GM19351 (cell line): Measurements from ENCODE around the gene CEL.
"Not testable (repeated sequence)": the region's sequence is repeated elsewhere in the genome, so short reads cannot be mapped to it uniquely, and the experiment has no call there.

Experiments used
- ATAC-seq: cut with Tn5 transposase; IDR thresholded peaks from one replicate; pipeline ENCODE4 v1.9.1; 2021; ENCODE audit warnings: mild to moderate bottlenecking, moderate library complexity; ENCODE audit not compliant: unreplicated experiment

Gene CEL

DNA sequence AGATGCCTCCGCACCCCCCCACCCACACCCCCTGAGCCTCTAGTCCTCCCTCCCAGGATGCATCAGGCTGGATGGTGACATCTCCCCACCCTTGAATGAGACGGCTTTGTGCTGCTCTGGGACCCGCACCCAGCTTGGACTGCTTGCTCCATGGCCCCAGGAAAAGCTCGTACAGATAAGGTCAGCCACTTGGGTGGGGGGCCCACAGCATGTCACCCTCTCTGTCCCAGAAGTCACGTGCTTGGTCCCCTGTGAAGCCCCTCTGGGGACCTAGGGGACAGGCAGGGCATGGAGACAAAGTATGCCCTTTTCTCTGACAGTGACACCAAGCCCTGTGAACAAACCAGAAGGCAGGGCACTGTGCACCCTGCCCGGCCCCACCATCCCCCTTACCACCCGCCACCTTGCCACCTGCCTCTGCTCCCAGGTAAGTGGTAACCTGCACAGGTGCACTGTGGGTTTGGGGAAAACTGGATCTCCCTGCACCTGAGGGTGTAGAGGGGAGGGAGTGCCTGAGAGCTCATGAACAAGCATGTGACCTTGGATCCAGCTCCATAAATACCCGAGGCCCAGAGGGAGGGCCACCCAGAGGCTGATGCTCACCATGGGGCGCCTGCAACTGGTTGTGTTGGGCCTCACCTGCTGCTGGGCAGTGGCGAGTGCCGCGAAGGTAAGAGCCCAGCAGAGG is 20.3 kb downstream of the CEL start:
- ATAC-seq: not testable (repeated sequence)

DNA sequence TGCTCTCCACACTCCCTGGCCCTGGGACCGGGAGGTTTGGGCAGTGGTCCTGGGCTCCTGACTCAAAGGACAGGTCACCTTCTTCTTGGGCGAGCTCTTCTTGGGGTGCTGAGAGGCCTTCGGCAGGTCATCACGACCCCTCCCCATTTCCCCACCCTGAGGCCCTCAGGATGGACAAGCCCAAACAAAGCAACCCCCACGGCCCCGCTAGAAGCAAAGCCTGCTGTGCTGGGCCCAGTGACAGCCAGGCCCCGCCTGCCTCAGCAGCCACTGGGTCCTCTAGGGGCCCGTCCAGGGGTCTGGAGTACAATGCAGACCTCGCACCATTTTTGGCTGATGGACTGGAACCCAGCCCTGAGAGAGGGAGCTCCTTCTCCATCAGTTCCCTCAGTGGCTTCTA is 21.9 kb downstream of the CEL start:
- not testable (repeated sequence) for ATAC-seq

DNA sequence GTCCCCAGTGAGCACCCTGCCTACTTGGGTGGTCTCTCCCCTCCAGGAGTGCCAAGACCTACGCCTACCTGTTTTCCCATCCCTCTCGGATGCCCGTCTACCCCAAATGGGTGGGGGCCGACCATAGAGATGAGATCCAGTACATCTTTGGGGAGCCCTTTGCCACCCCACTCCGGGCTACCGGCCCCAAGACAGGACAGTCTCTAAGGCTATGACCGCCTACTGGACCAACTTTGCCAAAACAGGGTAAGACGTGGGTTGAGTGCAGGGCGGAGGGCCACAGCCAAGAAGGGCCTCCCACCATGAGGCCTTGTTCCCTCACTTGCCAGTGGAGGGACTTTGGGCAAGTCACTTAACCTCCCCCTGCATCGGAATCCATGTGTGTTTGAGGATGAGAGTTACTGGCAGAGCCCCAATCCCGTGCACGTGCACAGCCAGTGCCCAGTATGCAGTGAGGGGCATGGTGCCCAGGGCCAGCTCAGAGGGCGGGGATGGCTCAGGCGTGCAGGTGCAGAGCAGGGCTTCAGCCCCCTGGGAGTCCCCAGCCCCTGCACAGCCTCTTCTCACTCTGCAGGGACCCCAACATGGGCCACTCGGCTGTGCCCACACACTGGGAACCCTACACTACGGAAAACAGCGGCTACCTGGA is 24.6 kb downstream of the CEL start:
- not testable (repeated sequence) for ATAC-seq

DNA sequence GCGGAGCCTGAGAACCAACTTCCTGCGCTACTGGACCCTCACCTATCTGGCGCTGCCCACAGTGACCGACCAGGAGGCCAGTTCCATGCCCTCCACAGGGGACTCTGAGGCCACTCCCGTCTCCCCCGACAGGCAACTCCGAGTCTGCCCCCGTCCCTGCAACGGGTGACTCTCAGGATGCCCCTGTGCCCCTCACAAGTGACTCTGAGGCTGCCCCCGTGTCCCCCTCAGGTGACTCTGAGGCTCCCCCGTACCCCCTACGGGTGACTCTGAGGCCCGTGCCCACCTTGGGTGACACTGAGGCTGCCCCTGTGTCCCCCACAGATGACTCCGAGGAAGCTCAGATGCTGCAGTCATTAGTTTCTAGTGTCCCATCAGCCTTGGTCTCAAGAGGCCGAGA is 25.1 kb downstream of the CEL start:
- no peak for ATAC-seq

DNA sequence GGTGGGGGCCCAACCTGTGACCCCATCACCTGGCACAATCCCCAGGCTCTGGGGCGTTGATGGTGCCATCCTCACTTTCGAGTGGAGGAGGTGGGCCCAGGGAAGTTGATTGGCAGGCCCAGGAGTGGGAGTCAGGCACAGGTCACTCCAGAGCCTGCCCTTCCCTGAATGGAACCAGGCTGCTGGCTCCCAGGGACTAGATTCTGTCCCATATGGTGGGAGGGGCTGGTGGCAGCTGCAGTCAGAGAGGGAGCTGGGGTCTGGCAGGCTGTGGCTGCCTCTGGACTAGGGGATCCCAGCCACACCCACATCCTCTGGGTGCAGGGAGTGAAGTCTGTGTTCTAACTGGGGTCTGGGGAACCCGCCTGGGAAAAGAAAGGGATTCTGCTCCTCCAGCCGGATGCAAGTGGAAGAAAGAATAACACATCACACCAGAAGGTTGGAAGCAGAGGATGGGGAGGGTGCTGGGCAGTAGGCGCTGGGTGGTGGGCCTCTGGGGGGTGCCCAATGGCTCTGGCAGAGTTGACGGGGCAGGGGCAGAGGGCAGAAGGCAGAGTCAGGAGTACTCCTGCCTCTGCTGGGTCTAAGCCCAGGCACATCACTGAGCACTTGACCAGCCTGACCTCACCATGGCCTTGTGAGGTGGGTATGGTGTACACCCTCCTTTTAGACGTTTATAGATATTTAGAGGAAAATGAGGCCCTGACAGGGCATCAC is 25.8 kb downstream of the CEL start:
- no peak for ATAC-seq

DNA sequence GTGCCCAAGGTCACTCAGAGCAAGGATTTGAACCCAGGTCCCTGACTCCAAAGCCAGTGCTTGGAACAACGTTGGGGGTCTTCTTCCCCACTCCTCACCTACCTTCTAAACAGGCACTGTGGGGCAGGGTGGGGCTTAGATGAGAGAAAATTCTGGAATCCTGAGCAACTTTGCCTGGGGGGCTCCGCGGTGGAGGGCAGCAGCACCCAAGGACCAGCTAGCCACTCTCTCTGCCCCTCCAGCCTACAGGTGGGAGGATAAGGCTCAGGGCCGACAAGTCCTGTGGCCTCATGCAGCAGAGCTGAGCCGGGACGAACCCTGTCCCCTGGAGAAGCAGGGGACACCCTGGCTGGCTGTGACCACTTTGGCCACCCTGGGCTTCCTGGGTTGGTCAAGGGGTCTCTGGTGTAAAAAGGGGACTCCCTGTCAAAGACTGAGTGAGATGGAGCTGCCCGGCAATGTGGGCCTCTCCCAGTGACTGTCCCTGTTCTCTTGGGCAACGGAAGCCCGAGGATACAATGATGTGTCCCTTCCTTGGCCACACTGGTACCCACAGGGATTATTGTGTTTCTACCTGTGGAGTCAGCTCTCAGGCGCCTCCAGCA is 26.5 kb downstream of the CEL start:
- no peak for ATAC-seq

DNA sequence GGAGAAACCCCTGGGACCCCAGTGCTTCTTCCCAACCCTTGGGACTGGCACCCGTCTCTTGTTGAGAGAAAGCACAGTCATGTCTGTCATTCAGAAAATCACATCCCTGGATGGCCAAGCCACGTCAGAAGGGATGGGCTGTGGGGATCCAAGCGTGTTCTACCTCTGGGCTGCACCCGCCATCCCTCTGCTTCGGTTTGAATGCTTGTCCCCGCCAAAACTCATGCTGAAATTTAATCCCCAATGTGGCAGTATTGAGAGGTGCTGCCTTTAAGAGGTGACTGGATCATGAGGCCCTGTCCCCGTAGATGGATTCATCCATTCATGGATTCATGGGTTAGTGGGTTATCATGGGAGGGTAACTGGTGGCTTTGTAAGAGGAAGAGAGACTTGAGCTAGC is 27.0 kb downstream of the CEL start:
- ATAC-seq: no peak

DNA sequence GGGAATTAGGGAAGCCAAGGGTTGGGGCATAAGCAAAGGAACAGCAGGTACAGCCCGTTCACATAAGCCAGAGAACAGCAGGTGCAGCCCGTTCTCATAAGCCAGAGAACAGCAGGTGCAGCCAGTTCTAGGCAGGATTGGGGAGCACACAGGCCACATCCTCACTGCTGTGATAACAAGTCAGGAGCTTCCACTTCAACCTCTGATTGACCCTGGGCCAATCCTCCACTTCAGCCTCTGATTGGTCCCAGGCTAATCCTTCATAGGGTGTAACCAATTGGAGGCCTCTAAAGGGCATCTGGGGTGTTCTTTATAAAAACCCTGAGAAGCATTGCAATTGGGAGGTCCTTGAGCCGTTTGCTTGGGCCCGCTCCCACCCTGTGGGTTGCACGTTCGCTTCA is 27.5 kb downstream of the CEL start:
- ATAC-seq: no peak

DNA sequence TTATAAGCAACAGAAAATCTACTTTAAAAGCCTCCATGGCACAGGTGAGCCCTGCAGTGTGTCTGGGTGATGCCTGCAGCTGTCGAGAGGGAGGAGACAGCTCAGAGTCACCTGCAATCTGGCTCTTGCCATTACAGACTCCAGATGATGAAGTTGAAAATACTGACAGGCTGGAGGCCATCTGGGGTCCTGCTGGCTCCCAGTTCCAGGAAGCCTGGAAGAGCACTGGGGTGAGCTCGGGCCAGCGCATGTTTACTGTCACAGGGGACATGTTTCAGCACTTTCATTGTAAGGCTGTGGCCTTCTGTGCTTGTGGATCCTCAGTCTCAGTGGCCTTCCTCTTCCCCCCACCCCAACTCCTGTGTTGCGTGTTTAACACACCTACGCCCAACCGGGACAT is 28.4 kb downstream of the CEL start:
- no peak for ATAC-seq

DNA sequence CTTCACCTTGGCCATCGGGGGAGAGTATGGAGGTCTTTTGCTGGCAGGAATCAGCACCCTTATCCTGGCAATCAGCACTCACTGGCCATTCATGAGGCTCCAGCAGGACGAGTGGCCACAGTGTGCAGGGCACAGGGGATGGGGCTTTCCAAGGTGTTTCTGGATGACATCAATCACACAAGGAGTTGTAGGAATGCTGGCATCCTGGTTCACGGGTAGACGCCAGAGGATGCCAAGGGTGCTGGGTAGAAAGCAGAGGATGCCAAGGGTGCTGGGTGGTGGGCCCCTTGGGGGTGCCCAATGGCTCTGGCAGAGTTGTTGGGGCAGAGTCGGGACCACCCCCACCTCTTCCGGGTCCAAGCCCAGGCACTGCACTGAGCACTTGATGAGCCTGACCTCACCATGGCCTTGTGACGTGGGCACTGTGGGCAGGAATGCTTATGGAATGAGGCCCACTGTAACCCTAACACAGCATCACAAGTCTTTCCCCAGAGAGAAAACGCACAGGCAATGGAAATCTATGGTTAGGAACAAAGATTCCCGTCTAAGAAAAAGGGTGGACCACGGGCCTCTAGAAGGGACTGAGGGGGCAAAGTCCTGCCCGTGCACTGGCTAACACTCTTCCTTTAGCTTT is 29.1 kb downstream of the CEL start:
- no peak for ATAC-seq

DNA sequence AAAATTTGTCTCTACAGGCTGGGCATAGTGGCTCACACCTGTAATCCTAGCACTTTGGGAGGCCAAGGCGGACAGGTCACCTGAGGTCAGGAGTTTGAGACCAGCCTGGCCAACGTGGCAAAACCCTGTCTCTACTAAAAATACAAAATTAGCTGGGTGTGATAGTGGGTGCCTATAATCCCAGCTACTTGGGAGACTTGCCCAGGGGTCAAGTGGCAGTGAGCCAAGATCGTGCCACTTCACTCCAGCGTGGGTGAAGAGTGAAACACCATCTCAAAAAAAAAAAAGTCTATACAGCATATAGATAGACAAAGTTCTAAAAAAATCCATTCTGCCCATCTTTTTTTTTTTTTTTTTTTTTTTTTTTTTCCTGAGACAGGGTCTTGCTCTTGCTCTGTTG is 32.6 kb downstream of the CEL start:
- not testable (repeated sequence) for ATAC-seq

DNA sequence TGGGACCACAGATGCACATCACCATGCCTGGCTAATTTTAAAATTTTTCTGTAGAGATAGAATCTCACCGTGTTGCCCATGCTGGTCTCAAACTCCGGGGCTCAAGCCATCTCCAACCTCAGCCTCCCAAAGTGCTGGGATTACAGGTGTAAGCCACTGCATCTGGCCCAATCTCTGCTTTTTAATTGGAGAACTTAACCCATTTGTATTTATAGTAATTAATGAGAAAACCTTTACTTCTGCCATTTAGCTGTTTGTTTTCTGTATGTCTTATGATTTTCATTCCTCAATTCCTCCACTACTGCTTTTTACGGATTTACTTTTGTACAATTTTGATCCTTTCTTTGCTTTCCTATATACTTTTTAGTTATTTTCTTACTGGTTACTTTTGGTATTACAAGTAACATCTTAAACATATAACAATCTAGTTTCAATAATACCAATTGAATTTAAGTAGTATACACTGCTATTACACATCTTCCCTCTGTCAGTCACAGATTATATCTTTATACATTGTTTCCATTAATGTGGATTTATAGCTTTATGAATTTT is 33.1 kb downstream of the CEL start:
- ATAC-seq: no peak

DNA sequence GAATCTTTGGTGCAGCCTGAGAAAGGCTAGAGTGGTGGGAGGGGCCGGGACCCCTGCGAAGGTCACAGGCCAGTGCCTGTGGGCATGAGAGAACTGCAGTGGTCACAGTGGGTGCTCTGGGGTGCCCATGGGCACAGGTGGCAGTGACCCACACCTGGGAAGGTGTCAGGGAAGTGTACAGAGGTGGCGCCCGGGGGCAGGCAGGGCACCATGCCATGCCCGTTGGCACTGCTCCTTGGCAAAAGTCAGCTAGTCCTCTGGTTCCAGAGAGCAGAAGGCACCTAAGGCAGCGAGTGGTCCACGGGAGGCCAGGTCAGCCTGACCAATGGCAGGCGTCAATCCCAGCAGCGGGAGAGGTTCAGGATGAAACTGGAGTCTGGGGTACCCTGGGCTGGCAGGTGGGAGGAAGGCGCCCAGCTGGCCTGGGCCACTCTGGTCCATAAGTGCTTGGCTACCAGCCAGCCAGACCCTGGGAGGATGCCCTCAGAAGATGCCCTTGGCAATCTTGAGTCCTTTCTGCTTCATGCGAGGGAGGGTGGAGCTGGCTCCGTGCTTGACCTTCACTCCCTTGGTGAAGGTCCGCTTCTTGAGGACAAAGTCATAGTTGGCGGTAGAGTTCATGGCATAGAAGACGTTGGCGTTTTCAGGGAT is 36.4 kb downstream of the CEL start:
- ATAC-seq: no peak

DNA sequence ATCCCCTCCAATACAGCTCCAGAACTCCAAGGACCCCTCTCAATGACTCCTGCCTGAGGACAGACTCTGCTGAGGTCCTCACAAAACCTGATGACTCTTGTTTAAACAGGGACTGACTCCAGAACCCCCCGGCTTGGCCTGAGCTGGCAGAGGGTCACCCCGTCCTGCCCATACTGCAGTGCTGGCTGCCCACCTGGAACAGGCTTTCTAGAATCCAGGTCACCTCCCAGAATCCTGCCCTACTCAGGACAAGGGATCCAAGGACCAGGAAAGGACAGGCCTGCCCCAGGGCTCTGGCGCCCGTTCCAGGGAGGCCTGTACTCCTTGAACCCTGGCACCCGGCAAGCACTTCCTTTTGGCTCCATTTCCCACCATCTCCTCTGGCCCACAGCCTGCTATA is 37.1 kb downstream of the CEL start:
- ATAC-seq: no peak

DNA sequence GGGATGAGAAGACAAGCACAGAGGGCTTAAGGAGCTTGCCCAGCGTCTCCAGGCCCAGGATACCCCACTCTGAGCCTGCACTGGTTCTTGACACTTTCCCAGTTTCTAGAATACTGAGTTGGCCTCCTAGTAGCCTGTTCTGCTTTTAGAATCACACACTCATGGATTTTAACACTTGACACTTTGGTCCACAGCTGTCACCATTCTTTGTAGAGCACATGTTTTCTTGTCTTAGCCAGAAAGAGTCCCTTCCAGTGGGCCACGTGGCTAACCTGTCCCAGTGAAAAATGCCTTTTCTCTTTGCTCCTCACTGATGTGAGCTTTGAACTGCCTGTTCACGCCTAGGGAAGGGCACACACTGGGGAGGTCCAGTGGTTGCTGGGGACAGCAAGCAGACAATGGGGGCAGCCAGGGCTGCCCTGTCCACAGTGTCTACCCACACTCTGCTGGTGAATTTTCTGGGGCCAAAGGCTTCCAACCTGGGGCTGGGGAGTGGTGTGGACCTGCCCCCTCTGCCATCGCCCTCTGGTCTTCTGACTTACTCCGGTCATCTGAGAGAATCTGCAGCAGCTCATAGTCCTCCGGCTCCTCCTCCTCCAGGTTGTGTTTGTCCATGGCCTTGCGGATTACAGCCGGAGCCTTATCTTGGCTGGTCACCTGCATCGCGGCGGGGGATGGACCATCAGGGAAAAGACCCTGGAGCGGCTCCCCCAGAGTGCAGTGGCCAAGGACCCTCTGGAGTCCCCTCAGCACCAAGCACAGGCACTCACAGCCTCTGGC is 38.1 kb downstream of the CEL start:
- no peak for ATAC-seq

DNA sequence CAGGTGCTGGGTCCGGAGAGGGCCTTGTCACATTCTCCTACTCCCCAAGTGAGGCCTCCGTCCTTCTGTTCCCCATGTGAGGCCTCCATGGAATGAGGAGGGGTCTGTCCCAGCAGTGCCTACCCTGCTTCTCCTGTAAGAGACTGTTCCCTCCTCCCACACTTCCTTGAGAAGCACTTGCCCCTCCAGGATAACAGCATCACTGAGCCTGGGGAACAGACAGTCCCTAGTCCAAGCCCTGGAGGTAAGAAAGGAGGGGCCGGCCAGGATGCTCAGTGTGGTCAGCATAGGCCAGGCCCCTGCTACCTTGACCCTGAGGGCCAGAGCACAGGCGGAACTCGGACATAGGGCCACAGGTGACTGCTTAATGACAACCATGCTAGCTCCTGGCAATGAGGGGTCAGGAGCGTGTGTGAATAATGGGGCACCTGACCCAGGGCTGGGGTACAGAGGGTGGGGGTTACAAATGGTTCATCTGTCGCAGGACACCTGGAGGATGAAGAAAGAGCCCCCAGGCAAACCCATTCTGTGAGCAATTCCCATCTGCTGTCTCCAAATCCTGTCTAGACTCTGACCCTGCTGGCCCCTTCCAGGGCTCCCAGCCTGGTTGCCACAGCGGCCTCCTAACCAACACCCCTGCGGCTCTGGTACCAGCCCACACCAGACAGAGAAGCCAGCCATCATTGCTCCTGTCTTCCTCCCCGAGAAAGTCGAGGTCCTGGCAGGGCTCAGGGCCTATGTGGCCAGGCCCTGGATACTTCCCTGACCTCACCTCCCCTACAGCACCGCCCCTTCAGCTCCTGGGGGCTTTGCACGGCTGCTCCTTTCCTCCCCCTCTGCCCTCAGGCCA is 39.0 kb downstream of the CEL start:
- no peak for ATAC-seq

DNA sequence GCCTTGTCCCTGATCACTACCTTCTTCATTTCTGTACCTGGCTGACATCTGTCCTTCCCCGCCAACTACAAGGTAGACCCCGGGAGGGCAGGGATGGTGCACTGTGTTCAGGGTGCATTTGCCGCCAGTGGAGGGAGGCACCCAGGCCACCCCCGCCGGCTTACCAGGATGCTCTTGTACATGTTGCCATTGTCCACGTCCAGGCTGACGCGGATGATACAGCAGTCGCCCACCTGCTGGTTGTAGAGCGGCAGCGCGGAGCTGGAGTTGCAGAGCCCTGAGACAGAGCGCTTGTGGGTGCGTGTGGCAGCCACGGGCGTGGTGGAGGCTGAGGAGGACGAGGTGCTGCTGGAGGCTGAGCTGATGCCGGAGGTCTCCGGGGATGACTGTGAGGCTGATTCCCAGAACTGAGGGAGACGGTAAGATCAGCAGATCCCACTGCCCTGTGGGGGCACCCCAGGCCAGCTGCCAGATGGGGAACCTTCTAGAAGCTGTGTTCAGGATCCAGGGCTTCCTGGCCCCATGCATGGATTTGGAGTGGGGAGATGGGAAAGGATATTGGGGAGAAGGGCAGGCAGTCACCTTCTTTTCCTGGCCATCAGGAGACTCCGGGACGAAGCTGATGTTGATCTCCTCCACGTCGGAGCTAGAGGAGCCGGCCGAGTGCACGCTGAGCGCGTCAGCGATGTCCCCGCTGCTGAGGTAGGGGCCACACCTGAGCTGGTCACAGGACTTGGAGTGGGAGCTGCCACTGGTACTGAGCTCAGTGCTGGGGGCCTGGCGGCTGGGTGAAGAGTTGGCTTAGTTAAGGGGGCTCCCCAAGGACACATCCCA is 39.8 kb downstream of the CEL start:
- ATAC-seq: no peak
